Pancreas (tissue), 10 donors: Measurements from ENCODE around the gene PPP1R1B. TPM values are rescaled to one million over a fixed set of nuclear protein-coding genes. Genes with fewer than 3 reads are reported as not detected.

ENCODE experiments used
- ATAC-seq, 4 donors: fragments of 200-7000 bp; cut with Tn5 transposase; one replicate each; pipeline versions ENCODE4 v1.8.0 to v1.9.1; 2020; ENCODE audit warnings: mild to moderate bottlenecking in 4 of 4, moderate library complexity in 4 of 4
- DNase-seq, 6 donors: peaks; one replicate each; pipeline ENCODE4 v3.0.0-alpha.2; 2020
- FAIRE-seq: peaks from 2 replicates; lab custom pipeline; 2012; peaks lifted over from hg19 to GRCh38; lab: Jason Lieb, UNC
- H3K27ac ChIP-seq, 4 donors: fragments of 200-600 bp; sonication (generic); 1 replicate in 3 of 4; 2 replicates in 1 of 4; pipeline versions ENCODE4 v1.5.0 to v1.8.0; 2020
- H3K27me3 ChIP-seq, 4 donors: fragments of 200-600 bp; one replicate each; pipeline ENCODE4 v1.8.0; 2021
- H3K36me3 ChIP-seq, 3 donors: fragments of 200-600 bp; sonication (generic) in 1 of 3; one replicate each; pipeline versions ENCODE4 v1.5.0 to v1.8.0; 2020 to 2021
- H3K4me1 ChIP-seq, 3 donors: fragments of 200-600 bp; one replicate each; pipeline ENCODE4 v1.8.0; 2021
- H3K4me3 ChIP-seq, 4 donors: fragments of 200-600 bp; sonication (generic) in 2 of 4; one replicate each; pipeline versions ENCODE4 v1.5.0 to v1.8.0; 2020 to 2021
- H3K9me3 ChIP-seq, 4 donors: fragments of 200-600 bp; one replicate each; pipeline ENCODE4 v1.8.0; 2021
- CTCF ChIP-seq, 4 donors: fragments of 200-600 bp; sonication (generic) in 3 of 4; IDR thresholded peaks; one replicate each; pipeline versions ENCODE4 v1.5.0 to v1.8.0; 2021; ENCODE audit warnings: antibody characterized with exemption in 4 of 4
- WGBS, 2 donors: extraction: QIAGEN DNeasy Blood & Tissue Kit; methylation state at CpG; one replicate each; pipeline ENCODE4 v1.1.7; 2013; 5-methylcytosine and 5-hydroxymethylcytosine counted together
- intact Hi-C, 3 donors: fragments of 100-400 bp; cut with DNase I; formaldehyde crosslinking; loops; one replicate each; pipeline versions ENCODE4 v1.11.1 to v1.14.2; 2022
- polyA plus RNA-seq, 2 donors: library from polyadenylated mRNA; stranded (reverse); fragments of 200-250 nt; gene quantifications; one replicate each; pipeline ENCODE4 v1.2.3, GENCODE V29; 2013
- total RNA-seq, 6 donors: library from RNA; stranded (reverse); fragmentation: NEBNext Ultra II Directional in 4 of 6; extraction: Animal tissue kit (Norgen Biotek cat#: 25700) in 4 of 6; gene quantifications; one replicate each; pipeline versions ENCODE4 v1.2.1 to v1.2.4, GENCODE V29; 2021 to 2023
- donor health status: healthy with polysubstance abuse.
- donor health status: DM: no; HTN: no; CAD: no; lungs with moderate emphysema.
- donor health status: DM: no; HTN: no; CAD: no.
- donor health status: control.
- donor health status: control.
- donor health status: Bipolar disorder and iron deficiency.
- donor health status: DM: yes; HTN: yes; CAD: no.
- donor health status: DM: no; HTN: no; CAD: no.
- donor health status: DM: no; HTN: no; CAD: no.
- donor health status: DM: yes; HTN: yes; CAD: no.

PPP1R1B gene
- total and polyA plus RNA-seq, 8 donors: 42.8 to 201 (median 63.5) TPM

GRCh38 chr17:39593371-39593770 lies 33.4 kb upstream of the PPP1R1B start:
- H3K4me1 ChIP-seq: peaks cover 0 to 2% (median 0%) of the 10 kb centered on the region in 3 donors
- DNase-seq: no peak
- intact Hi-C loops: no loop called here
- no peak for ATAC-seq
- peaks cover 0 to 15% (median 4%) of the 10 kb centered on the region in 4 donors for H3K27me3 ChIP-seq
- no peak for FAIRE-seq
- H3K9me3 ChIP-seq: no peaks in the 10 kb centered on the region
- H3K36me3 ChIP-seq: no peaks in the 10 kb centered on the region
- no peak overlapping the region for H3K27ac ChIP-seq
- WGBS, 2 donors: 78 to 82% methylated on average over 2 of the region's 2 CpGs
- TF ChIP-seq CTCF (IDR thresholded peaks at IDR 0.05): no peak
- H3K4me3 ChIP-seq: no peak overlapping the region

GRCh38 chr17:39595294-39595693 lies 31.5 kb upstream of the PPP1R1B start:
- FAIRE-seq (no peak), ATAC-seq (no peak), DNase-seq (peak in 1 of 6 donors; percentile 0)
- Histone ChIP-seq H3K27ac (no peak overlapping the region), H3K4me1 (peaks cover 0 to 16% (median 0%) of the 10 kb centered on the region in 3 donors), H3K36me3 (no peaks in the 10 kb centered on the region), H3K9me3 (no peaks in the 10 kb centered on the region), H3K27me3 (peaks cover 0 to 27% (median 12%) of the 10 kb centered on the region in 4 donors), H3K4me3 (no peak overlapping the region)
- intact Hi-C loops: no loop called here
- 38 to 48% methylated on average over 4 of the region's 4 CpGs for WGBS, 2 donors
- TF ChIP-seq CTCF (IDR thresholded peaks at IDR 0.05): no peak

GRCh38 chr17:39595928-39596510 lies 30.7 kb upstream of the PPP1R1B start:
- intact Hi-C loops: no loop called here
- DNase-seq: peak in 1 of 6 donors; percentile 9
- H3K36me3 ChIP-seq: no peaks in the 10 kb centered on the region
- H3K4me1 ChIP-seq: peaks cover 0 to 16% (median 0%) of the 10 kb centered on the region in 3 donors
- peaks cover 0 to 34% (median 12%) of the 10 kb centered on the region in 4 donors for H3K27me3 ChIP-seq
- no peak overlapping the region for H3K4me3 ChIP-seq
- no peak for TF ChIP-seq CTCF (IDR thresholded peaks at IDR 0.05)
- ATAC-seq: no peak
- H3K9me3 ChIP-seq: no peaks in the 10 kb centered on the region
- 31 to 36% methylated on average over 9 to 11 of the region's 11 CpGs for WGBS, 2 donors
- H3K27ac ChIP-seq: no peak overlapping the region
- no peak for FAIRE-seq

GRCh38 chr17:39596543-39597267 lies 30.0 kb upstream of the PPP1R1B start:
- ATAC-seq (no peak), DNase-seq (peak in 1 of 6 donors; percentile 14), FAIRE-seq (no peak)
- WGBS, 2 donors: 5% methylated on average over 41 to 47 of the region's 47 CpGs
- intact Hi-C loops: no loop called here
- TF ChIP-seq CTCF (IDR thresholded peaks at IDR 0.05): no peak
- no peaks in the 10 kb centered on the region for H3K9me3 ChIP-seq
- H3K4me1 ChIP-seq: peaks cover 0 to 16% (median 0%) of the 10 kb centered on the region in 3 donors
- H3K4me3 ChIP-seq: no peak overlapping the region
- H3K27ac ChIP-seq: no peak overlapping the region
- H3K36me3 ChIP-seq: no peaks in the 10 kb centered on the region
- H3K27me3 ChIP-seq: peaks cover 0 to 39% (median 12%) of the 10 kb centered on the region in 4 donors
